ENCODE results near the gene NR1H3. TPM values are rescaled to one million over a fixed set of nuclear protein-coding genes. Genes with fewer than 3 reads are reported as not detected.

NR1H3 gene
- total RNA-seq, 1 donor from 2014 or later: 14.4 TPM

- Mint-ChIP-seq H3K4me1 (ENCODE audit: unreplicated experiment) (peaks cover under 1% of the 10 kb centered on the region), H3K36me3 (ENCODE audit: unreplicated experiment) (peaks cover 43% of the 10 kb centered on the region), H3K4me3 (ENCODE audit: unreplicated experiment) (no peak overlapping the region), H3K9me3 (ENCODE audit: unreplicated experiment) (no peaks in the 10 kb centered on the region), H3K27ac (ENCODE audit: unreplicated experiment) (no peak overlapping the region), H3K27me3 (ENCODE audit: unreplicated experiment) (no peaks in the 10 kb centered on the region)
- TF ChIP-seq, protein P1, sequence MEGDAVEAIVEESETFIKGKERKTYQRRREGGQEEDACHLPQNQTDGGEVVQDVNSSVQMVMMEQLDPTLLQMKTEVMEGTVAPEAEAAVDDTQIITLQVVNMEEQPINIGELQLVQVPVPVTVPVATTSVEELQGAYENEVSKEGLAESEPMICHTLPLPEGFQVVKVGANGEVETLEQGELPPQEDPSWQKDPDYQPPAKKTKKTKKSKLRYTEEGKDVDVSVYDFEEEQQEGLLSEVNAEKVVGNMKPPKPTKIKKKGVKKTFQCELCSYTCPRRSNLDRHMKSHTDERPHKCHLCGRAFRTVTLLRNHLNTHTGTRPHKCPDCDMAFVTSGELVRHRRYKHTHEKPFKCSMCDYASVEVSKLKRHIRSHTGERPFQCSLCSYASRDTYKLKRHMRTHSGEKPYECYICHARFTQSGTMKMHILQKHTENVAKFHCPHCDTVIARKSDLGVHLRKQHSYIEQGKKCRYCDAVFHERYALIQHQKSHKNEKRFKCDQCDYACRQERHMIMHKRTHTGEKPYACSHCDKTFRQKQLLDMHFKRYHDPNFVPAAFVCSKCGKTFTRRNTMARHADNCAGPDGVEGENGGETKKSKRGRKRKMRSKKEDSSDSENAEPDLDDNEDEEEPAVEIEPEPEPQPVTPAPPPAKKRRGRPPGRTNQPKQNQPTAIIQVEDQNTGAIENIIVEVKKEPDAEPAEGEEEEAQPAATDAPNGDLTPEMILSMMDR (IDR thresholded peaks at IDR 0.05): no peak
- DNase-seq (ENCODE audit: extremely low spot score, unreplicated experiment): no peak
Observed at GRCh38 chr11:47278058-47278457, 20.3 kb downstream of the NR1H3 start.

GRCh38 chr11:47278769-47279168, 21.0 kb downstream of the NR1H3 start:
- no peak overlapping the region for H3K4me3 Mint-ChIP-seq (ENCODE audit: unreplicated experiment)
- peaks cover 44% of the 10 kb centered on the region for H3K36me3 Mint-ChIP-seq (ENCODE audit: unreplicated experiment)
- no peaks in the 10 kb centered on the region for H3K4me1 Mint-ChIP-seq (ENCODE audit: unreplicated experiment)
- no peaks in the 10 kb centered on the region for H3K27me3 Mint-ChIP-seq (ENCODE audit: unreplicated experiment)
- no peaks in the 10 kb centered on the region for H3K9me3 Mint-ChIP-seq (ENCODE audit: unreplicated experiment)
- TF ChIP-seq, protein P1 (IDR thresholded peaks at IDR 0.05): no peak
- DNase-seq (ENCODE audit: extremely low spot score, unreplicated experiment): no peak
- H3K27ac Mint-ChIP-seq (ENCODE audit: unreplicated experiment): no peak overlapping the region

GRCh38 chr11:47280099-47280498, 22.3 kb downstream of the NR1H3 start:
- no peak for DNase-seq (ENCODE audit: extremely low spot score, unreplicated experiment)
- Mint-ChIP-seq H3K27me3 (ENCODE audit: unreplicated experiment) (no peaks in the 10 kb centered on the region), H3K4me1 (ENCODE audit: unreplicated experiment) (no peaks in the 10 kb centered on the region), H3K27ac (ENCODE audit: unreplicated experiment) (no peak overlapping the region), H3K9me3 (ENCODE audit: unreplicated experiment) (no peaks in the 10 kb centered on the region), H3K4me3 (ENCODE audit: unreplicated experiment) (no peak overlapping the region), H3K36me3 (ENCODE audit: unreplicated experiment) (peaks cover 48% of the 10 kb centered on the region)
- TF ChIP-seq, protein P1 (IDR thresholded peaks at IDR 0.05): no peak

DNA sequence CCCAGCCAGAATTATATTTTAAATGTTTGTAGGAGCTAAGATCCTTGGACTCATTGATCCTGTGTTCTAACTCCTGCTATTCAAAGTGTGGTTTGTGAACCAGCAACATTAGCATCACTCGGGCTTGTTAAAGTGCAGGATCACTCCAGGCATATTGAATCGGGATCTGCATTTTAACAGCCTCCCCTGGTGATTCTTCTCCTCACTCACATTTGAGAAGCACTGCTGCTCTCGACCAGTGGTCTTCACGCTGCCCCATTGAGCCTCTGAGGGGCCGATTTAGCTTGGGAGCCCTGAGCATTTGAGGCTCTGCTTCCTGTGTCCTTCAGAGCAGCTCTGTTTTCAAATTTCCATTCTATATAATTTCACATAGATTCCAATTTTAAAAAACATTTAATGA, 23.1 kb downstream of the NR1H3 start:
- H3K9me3 Mint-ChIP-seq (ENCODE audit: unreplicated experiment): no peaks in the 10 kb centered on the region
- H3K36me3 Mint-ChIP-seq (ENCODE audit: unreplicated experiment): peaks cover 49% of the 10 kb centered on the region
- TF ChIP-seq, protein P1 (IDR thresholded peaks at IDR 0.05): no peak
- no peak overlapping the region for H3K4me3 Mint-ChIP-seq (ENCODE audit: unreplicated experiment)
- H3K27ac Mint-ChIP-seq (ENCODE audit: unreplicated experiment): no peak overlapping the region
- no peaks in the 10 kb centered on the region for H3K4me1 Mint-ChIP-seq (ENCODE audit: unreplicated experiment)
- no peak for DNase-seq (ENCODE audit: extremely low spot score, unreplicated experiment)
- no peaks in the 10 kb centered on the region for H3K27me3 Mint-ChIP-seq (ENCODE audit: unreplicated experiment)

- H3K4me3 Mint-ChIP-seq (ENCODE audit: unreplicated experiment): no peak overlapping the region
- no peak overlapping the region for H3K27ac Mint-ChIP-seq (ENCODE audit: unreplicated experiment)
- no peak for DNase-seq (ENCODE audit: extremely low spot score, unreplicated experiment)
- TF ChIP-seq, protein P1 (IDR thresholded peaks at IDR 0.05): no peak
- no peaks in the 10 kb centered on the region for H3K4me1 Mint-ChIP-seq (ENCODE audit: unreplicated experiment)
- H3K36me3 Mint-ChIP-seq (ENCODE audit: unreplicated experiment): peaks cover 51% of the 10 kb centered on the region
- H3K9me3 Mint-ChIP-seq (ENCODE audit: unreplicated experiment): no peaks in the 10 kb centered on the region
- no peaks in the 10 kb centered on the region for H3K27me3 Mint-ChIP-seq (ENCODE audit: unreplicated experiment)
Observed at GRCh38 chr11:47282462-47282861, 24.7 kb downstream of the NR1H3 start.
